SK-N-DZ (cell line): ENCODE measurements around the gene HACD4. TPM values are rescaled to one million over a fixed set of nuclear protein-coding genes. Genes with fewer than 3 reads are reported as not detected.
A peak's percentile ranks its signal among the peaks of the same experiment; 100 is the strongest.

ENCODE experiments used
- DNase-seq: peaks from one replicate; pipeline ENCODE4 v3.0.0-alpha.2; 2015; ENCODE audit warnings: low spot score
- polyA plus RNA-seq, 2 experiments: library from polyadenylated mRNA; depleted of rRNA; stranded (reverse); fragments of >200 nt; gene quantifications; 2 replicates each; pipeline ENCODE4 v1.2.3, GENCODE V29; 2014

The HACD4 gene, protein sequence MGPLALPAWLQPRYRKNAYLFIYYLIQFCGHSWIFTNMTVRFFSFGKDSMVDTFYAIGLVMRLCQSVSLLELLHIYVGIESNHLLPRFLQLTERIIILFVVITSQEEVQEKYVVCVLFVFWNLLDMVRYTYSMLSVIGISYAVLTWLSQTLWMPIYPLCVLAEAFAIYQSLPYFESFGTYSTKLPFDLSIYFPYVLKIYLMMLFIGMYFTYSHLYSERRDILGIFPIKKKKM
- not detected in 2 replicates for polyA plus RNA-seq (2014; cell fraction: cytosol; rRNA removed)
- not detected in 2 replicates for polyA plus RNA-seq (2014; cell fraction: nucleus; rRNA removed)

- DNase-seq: no peak
Measured at GRCh38 chr9:21031091-21031807, at the start of gene HACD4. Gene HACD4, minus strand, starts transcription at chr9:21031640. Its CDS starts 50 bp downstream, at chr9:21031590.

GRCh38 chr9:21080793-21081192 is 49.4 kb upstream of the HACD4 start:
- DNase-seq: no peak

DNA sequence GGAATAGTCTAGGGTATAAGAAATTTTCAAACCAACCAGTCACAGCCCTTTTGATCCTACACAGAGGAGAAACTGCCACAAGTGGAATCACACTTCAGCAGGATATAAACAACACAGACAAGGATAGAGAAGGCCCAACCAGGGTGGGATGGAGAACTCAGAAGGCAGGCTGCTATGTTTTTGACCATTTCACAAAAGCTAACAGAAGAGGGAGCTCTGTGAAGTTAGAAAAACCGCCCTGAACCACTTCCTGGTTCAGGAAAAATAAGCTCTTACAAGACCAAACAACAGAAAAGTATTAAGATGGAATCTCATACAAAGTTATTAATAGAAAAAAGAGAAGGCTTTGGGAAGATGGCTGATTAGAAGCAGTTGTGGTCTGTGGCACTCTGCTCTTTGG is 47.3 kb upstream of the HACD4 start:
- DNase-seq: no peak

DNA sequence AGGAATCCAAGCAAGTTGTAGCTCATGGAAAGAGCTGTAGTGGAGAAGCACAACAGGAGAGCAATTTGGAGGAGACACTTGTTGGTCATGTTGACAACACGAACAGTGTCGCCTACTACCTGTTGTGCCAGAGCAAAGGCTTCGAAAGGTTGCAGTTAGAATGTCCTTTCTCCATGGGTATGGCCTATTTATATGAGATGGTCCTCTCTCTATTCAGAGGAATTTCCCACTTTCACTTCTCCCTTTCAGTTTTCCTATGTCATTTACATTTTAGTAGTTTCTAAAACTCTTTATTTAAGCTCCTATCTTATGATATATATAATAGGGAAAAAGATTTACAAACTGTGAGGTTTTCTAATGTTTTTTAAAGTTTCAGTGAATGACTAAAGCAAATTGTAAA is 46.3 kb upstream of the HACD4 start, which contains the start of gene IFNB1:
TSS of gene IFNB1 (minus strand) at position 162 of the 400 bp plus-strand sequence. CDS start at position 89, 73 bp downstream.
- DNase-seq: no peak

GRCh38 chr9:21075484-21075883 is 44.0 kb upstream of the HACD4 start:
- DNase-seq: no peak

DNA sequence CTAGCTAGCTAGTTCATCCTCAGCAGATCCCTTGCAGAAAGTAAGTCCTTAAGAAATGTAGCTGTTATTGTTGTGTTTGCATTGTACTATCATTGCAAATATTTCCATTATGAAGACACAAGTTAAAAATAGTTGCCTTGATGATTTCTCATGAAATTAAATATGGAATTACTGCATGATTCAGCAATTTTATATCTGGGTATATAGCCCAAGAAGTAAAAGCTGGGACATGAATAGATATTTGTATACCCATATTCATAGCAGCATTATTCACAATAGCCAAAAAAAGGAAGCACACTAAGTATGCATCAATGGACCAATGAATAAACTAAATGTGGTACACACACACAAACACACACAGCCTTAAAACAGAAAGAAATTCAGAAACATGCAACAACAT is 39.5 kb upstream of the HACD4 start:
- no peak for DNase-seq

DNA sequence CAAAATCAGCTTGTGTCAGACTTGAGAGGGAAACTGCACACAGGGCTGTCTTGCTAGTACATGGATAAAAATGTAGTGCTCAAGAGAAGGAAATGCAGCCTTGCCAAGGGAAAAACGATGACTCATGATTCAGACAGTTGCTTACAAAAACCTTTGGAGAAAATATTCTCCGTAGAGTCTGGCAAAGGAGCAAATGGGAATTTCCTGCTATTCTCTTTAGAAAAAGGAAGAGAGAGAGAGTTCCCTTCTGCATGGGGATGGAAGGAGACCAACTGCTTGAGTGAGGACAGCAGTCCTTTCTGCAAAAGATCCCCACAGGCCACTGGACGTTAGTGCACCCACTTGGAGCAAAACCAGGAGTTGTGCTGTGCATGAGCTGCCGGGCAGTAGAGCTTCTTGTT is 38.7 kb upstream of the HACD4 start:
- DNase-seq: no peak

DNA sequence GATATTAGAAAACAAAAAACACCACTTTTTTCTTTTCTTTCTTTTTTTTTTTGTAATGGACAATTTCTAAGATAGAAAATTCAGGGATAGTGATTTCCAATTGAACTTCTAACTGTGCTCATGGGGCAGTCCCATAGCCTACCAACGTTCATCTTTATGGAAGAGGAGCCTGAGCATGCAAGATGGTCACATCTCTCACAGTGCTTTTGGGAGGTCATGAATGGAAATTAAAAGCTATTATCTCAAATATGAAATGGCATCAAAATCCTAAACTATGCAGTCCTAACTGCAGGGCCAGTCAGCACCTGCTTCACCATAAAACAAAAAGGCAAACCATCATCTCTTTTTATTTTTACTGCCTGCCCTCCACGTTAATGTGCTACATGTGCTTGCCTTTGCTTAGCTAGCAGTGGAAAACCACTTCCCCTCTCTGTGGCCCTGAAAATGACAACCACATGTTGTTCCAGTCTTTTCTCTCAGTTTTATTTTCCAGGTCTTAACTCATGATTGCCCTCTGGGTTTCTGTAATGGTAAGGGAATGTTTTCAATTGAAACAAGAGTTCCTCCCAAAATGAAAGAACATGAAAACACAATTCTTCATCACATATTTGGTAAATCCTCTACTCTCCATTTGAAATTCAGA is 29.6 kb upstream of the HACD4 start:
- DNase-seq: no peak

GRCh38 chr9:21056931-21057330 is 25.5 kb upstream of the HACD4 start:
- no peak for DNase-seq

- DNase-seq: no peak
Measured at GRCh38 chr9:21053851-21054250, 22.4 kb upstream of the HACD4 start.

DNA sequence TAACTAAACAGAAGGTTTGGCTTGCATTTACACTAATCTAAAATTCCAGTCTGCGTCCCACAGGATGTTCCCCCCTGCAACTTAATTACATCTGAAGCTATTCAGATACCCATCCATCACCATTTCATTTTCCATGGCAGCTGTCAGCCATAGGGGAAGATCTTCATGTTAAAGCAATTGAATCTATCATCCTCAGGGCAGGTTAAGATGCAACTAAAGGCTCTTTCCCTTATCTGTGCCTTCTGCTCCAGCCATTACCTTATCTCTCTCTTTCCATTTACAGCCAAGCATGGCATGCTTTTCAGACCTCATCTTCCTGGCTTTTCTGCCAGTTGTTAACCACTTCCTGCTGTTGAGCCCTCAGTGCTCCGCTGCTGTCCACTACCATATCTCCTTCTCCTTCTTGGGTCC is 15.8 kb upstream of the HACD4 start:
- DNase-seq: peak; percentile 28

GRCh38 chr9:21043841-21044240 is 12.4 kb upstream of the HACD4 start:
- DNase-seq: no peak

DNA sequence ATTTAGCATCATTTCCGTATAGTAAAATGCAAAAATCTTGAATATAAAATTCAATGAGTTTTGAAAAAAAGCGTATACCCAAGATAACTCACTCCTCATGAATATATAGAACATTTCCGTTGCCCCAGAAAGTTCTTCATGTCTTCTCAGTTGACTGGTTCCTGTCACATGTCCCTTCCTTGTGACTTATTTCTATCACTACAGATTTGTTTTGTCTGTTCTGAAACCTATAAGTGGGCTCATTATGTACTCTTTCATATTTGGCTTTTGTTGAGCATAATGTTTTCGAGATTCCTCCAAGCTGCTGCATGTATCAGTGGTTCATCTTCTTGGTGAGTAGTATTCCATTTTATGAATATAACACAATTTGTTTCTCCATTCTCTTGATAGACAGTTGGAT is 11.0 kb upstream of the HACD4 start:
- DNase-seq: no peak

DNA sequence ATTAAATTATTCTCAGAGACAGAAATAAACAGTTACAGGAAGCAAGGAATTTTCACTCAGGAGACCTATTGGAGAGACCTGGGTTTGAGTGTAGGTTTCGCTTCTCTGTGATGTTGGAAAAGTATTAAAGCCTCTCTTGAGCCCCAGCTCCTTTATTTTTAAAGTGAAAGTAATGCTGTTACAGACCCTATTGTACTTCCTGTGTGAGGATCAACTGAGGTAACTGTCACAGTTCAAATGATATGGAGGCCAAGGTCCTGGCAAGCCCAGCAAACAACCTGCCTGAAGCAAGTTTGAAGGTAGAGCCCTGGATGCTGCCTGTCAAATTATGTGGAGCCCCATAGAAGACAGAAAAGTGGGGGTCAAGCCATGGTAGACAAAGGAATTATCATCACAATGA is 7.9 kb upstream of the HACD4 start:
- DNase-seq: no peak

GRCh38 chr9:21037278-21037677 is 5.8 kb upstream of the HACD4 start:
- no peak for DNase-seq

DNA sequence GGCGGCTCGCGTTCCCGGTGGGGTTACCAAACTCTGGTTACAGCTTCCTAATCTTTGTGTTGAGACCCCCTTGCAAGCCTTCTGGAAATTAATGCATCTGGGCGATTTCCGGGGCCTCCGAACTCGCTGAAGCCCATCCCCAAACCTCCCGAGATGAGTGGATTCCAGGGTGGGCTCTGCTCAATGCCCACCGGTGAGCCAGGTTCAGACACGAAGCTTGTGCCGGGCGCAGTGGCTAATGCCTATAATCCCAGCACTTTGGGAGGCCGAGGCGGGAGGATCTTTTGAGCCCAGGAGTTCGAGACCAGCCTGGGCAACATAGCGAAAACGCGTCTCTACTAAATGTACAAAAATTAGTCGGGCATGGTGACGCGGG is 356 bp upstream of the HACD4 start:
- no peak for DNase-seq

DNA sequence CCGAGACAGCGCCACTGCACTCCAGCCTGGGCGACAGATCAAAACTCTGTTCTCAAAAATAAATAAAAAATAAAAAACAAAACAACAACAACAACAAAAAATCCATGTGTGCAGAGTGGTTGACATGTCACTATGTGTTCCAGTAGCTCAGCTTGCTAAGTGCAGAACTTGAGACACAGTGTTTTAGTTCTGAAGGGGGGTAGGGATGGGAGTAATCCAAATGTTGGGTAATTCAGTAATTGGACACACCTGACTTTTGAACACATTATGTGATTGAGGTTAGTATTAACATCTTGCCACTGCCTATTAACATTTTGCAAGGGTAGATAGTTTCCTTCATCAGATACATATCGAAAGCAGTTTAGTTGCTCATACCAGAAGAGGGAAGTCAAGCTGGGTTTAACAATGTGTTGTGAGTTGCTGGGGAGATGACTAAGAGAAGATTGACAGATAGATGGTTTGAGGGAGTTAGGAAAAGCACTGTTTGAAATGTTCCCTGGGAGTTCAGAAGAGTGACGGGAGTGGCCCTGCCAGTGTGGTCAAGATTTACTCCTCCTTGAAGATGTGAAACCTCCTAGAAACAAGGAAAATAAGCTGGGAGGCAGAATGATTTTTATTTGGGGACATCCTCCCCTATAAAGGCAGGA is 928 bp downstream of the HACD4 start:
- DNase-seq: no peak

- DNase-seq: no peak
Measured at GRCh38 chr9:21029661-21030060, 1.8 kb downstream of the HACD4 start.

GRCh38 chr9:21028466-21028865 is 3.0 kb downstream of the HACD4 start:
- no peak for DNase-seq

DNA sequence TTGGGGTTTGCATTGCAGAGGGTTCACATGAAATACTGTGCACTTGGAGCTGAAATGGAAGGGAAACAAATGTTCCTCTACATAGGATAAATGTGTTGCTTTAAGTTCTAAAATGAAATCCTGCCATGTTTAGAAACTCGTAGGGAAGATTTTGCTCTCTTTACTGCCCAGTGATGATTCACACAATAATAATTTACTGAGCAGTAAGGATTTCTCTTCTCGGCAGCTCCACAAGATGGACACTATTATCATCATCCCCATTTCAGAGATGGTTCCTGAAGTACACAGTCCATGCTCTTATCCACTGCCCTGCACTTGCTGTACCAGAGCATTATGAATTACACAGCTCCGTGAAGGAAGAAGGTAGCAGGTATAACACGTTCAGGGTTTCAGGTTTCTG is 4.1 kb downstream of the HACD4 start:
- DNase-seq: no peak

GRCh38 chr9:21023861-21024260 is 7.6 kb downstream of the HACD4 start:
- no peak for DNase-seq

- DNase-seq: no peak
Measured at GRCh38 chr9:21018177-21018576, 13.3 kb downstream of the HACD4 start.
